Cardiac muscle cell (in vitro differentiated cells and primary cell): ENCODE results near the gene FXYD6. TPM values are rescaled to one million over a fixed set of nuclear protein-coding genes. Genes with fewer than 3 reads are reported as not detected.

Experiments
- DNase-seq, 2 donors: peaks; one replicate each; pipeline versions ENCODE4 v3.0.0 to v3.0.0-alpha.2; 2010 to 2017; ENCODE audit warnings: low read depth in 1 of 2, low spot score in 1 of 2
- H3K27ac ChIP-seq: fragments of 200-600 bp; sonication (generic); 2 replicates; pipeline ENCODE4 v1.5.1; 2016
- H3K27me3 ChIP-seq: fragments of 200-600 bp; sonication (generic); 2 replicates; pipeline ENCODE4 v1.6.0; 2016; ENCODE audit warnings: control low read depth
- H3K36me3 ChIP-seq: fragments of 200-600 bp; sonication (generic); 2 replicates; pipeline ENCODE4 v1.5.1; 2016; ENCODE audit warnings: control low read depth
- H3K4me1 ChIP-seq: fragments of 200-600 bp; sonication (generic); 2 replicates; pipeline ENCODE4 v1.8.1; 2017; ENCODE audit warnings: low read depth, mild to moderate bottlenecking, mixed run types
- H3K4me3 ChIP-seq: fragments of 200-600 bp; sonication (generic); 2 replicates; pipeline ENCODE4 v1.5.1; 2016; ENCODE audit warnings: mild to moderate bottlenecking
- H3K9me3 ChIP-seq: fragments of 200-600 bp; sonication (generic); 2 replicates; pipeline ENCODE4 v1.5.1; 2017; ENCODE audit warnings: low read depth, mild to moderate bottlenecking, control low read depth
- CTCF ChIP-seq: IDR thresholded peaks from 2 replicates; pipeline ENCODE4 v1.5.1; 2012; ENCODE audit warnings: low read depth, mild to moderate bottlenecking, low read length
- polyA plus RNA-seq: library from polyadenylated mRNA; unstranded; fragments of >200 nt; fragmentation: Nextera tagmentation; extraction: Ambion mirVana; gene quantifications from 2 replicates; pipeline ENCODE4 v1.2.1, GENCODE V29; 2016
- total RNA-seq: library from RNA; depleted of rRNA; stranded (reverse); fragments of >200 nt; gene quantifications from 2 replicates; pipeline ENCODE4 v1.2.3, GENCODE V29; 2016

Gene FXYD6
- total and polyA plus RNA-seq, 2 experiments from 2014 or later = 310 to 403 TPM

GRCh38 chr11:117901601-117902000 lies 25.1 kb upstream of the FXYD6 start:
- H3K27ac ChIP-seq = no peak overlapping the region
- no peaks in the 10 kb centered on the region for H3K4me1 ChIP-seq
- H3K36me3 ChIP-seq = no peaks in the 10 kb centered on the region
- H3K9me3 ChIP-seq = no peaks in the 10 kb centered on the region
- DNase-seq = no peak
- TF ChIP-seq CTCF = no peak
- peaks cover 6% of the 10 kb centered on the region for H3K27me3 ChIP-seq
- no peak overlapping the region for H3K4me3 ChIP-seq

DNA sequence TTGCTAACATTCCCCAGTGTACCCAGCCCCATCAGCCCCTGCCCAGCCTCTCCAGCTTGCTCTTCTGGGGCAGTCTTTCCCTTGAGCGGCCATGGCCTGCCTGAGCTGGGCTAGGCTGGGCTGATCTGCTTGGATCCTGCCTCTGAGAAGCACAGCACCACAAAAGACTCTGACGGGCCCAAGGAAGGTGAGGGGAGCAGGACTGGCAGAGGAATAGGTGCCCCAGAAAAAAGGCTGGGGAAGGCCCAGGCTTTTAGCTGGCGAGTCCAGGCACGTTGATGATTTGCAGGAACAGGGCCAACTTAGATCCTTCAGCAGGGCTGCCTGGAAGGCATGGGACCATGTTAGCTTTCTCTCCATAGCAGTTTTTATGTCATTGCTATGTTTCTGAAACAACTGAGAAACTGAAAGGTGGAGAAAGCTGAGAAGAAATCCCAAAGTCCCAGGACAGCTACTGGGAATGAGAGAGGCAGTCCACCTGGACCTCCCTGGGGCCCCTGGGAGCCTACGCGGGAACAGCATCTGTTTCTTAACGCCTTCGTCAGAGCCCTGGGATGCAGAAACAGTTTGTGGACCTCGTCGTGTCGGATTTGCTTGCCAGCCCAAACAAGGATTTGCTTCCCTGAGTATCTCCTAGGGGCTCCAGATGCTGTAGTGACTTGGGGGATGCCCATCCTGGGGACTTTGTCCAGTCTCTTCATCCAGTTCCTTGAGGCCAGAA lies 24.4 kb upstream of the FXYD6 start:
- no peaks in the 10 kb centered on the region for H3K36me3 ChIP-seq
- TF ChIP-seq CTCF = no peak
- H3K4me1 ChIP-seq = no peaks in the 10 kb centered on the region
- H3K4me3 ChIP-seq = no peak overlapping the region
- no peak overlapping the region for H3K27ac ChIP-seq
- peaks cover 6% of the 10 kb centered on the region for H3K27me3 ChIP-seq
- no peak for DNase-seq
- H3K9me3 ChIP-seq = no peaks in the 10 kb centered on the region

DNA sequence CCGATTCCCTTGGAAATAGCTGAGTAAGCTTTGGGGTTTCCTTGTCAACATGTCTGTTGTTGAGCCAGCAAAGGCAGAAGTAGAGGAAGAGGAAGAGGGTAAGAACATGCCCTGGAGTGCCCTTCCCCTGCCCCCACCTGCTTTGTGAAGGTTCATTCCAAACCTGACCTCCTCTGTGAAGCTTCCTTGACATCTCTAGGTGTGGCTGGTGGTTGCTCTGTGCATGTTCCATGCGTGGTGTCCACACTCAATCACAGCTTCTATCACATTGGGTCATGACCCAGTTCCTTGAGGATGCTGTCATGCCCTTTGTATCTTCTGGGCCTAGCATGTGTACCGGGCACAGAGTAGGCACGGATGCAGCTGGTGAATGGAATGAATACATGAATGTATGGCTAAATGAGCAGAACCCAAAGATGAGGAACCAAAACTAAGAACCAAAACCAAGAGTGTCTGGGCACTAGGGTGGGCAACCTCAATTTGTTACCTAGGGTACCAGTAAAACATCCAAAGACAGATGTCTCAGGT lies 23.7 kb upstream of the FXYD6 start:
- no peaks in the 10 kb centered on the region for H3K9me3 ChIP-seq
- H3K36me3 ChIP-seq = no peaks in the 10 kb centered on the region
- H3K27me3 ChIP-seq = peaks cover 6% of the 10 kb centered on the region
- no peaks in the 10 kb centered on the region for H3K4me1 ChIP-seq
- no peak overlapping the region for H3K4me3 ChIP-seq
- TF ChIP-seq CTCF = no peak
- H3K27ac ChIP-seq = no peak overlapping the region
- no peak for DNase-seq

DNA sequence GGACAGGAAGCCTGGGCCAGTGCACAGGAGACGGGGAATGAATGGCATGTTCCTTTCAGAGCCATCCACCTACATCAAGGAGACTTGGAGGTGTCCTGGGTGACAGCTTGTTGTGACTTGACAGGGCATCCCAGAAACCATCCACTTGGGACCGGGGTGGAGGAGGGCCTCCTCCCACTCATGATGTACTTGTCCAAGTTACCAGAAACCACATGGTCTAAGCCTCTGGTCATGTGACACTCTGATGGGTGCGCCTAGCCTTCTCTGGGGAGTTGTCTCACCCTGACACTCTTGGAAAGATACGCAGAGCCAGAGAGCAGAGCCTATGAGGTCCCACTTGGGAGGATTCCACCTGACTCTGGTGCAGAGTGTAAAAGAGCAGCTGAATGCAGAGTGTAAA lies 21.6 kb upstream of the FXYD6 start:
- Histone ChIP-seq H3K4me3 (no peak overlapping the region), H3K4me1 (no peaks in the 10 kb centered on the region)
- DNase-seq = no peak

DNA sequence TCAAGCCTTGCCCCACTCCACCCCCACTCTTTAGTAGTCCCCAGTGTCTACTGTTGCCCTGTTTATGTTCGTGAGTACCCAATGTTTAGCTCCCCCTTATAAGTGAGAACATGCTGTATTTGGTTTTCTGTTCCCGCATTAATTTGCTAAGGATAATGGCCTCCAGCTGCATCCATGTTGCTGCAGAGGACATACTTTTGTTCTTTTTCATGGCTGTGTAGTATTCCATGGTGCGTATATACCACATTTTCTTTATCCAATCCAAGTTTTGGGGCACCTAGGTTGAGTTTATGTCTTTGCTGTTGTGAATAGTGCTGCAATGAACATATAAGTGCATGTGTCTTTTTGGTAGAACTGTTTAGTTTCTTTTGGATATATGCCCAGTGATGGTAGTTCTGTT lies 16.2 kb upstream of the FXYD6 start:
- no peak overlapping the region for H3K27ac ChIP-seq
- no peaks in the 10 kb centered on the region for H3K9me3 ChIP-seq
- no peaks in the 10 kb centered on the region for H3K36me3 ChIP-seq
- no peak for TF ChIP-seq CTCF
- DNase-seq = no peak
- H3K4me1 ChIP-seq = peaks cover 10% of the 10 kb centered on the region
- no peak overlapping the region for H3K4me3 ChIP-seq
- H3K27me3 ChIP-seq = peaks cover 8% of the 10 kb centered on the region

More for the DNA sequence above, 21.6 kb upstream of the FXYD6 start:
- no peaks in the 10 kb centered on the region for H3K36me3 ChIP-seq
- no peak overlapping the region for H3K27ac ChIP-seq
- peaks cover 8% of the 10 kb centered on the region for H3K27me3 ChIP-seq
- H3K9me3 ChIP-seq = no peaks in the 10 kb centered on the region
- no peak for TF ChIP-seq CTCF
